Neuronal stem cell (in vitro differentiated cells): Measurements from ENCODE around the gene RUNX1.

Experiments
- DNase-seq: peaks from one replicate; pipeline ENCODE4 v3.0.0-alpha.2; 2013; ENCODE audit warnings: low spot score
- H2AFZ ChIP-seq: one replicate; pipeline ENCODE4 v1.6.1; 2013; ENCODE audit warnings: mild to moderate bottlenecking, low read length, inconsistent platforms
- H2AK5ac ChIP-seq: 2 replicates; pipeline ENCODE4 v1.6.1; 2013; ENCODE audit warnings: low read depth, mild to moderate bottlenecking, inconsistent platforms, low read length, moderate library complexity, mixed read lengths
- H2BK120ac ChIP-seq: 2 replicates; pipeline ENCODE4 v1.6.1; 2013; ENCODE audit warnings: low read depth, mild to moderate bottlenecking, inconsistent platforms, low read length, moderate library complexity, mixed read lengths
- H2BK12ac ChIP-seq: one replicate; pipeline ENCODE4 v1.6.1; 2013; ENCODE audit warnings: low read length, inconsistent platforms
- H2BK15ac ChIP-seq: 2 replicates; pipeline ENCODE4 v1.6.1; 2013; ENCODE audit warnings: mild to moderate bottlenecking, low read length, inconsistent platforms, mixed read lengths
- H2BK5ac ChIP-seq: one replicate; pipeline ENCODE4 v1.6.1; 2013; ENCODE audit warnings: inconsistent platforms, mild to moderate bottlenecking, low read length, moderate library complexity
- H3K14ac ChIP-seq: one replicate; pipeline ENCODE4 v1.6.1; 2013; ENCODE audit warnings: low read length, inconsistent platforms
- H3K18ac ChIP-seq: 2 replicates; pipeline ENCODE4 v1.6.1; 2013; ENCODE audit warnings: low read length, inconsistent platforms
- H3K23ac ChIP-seq: 2 replicates; pipeline ENCODE4 v1.6.1; 2013; ENCODE audit warnings: low read depth, mild to moderate bottlenecking, mixed read lengths, low read length, inconsistent platforms; ENCODE audit not compliant: poor library complexity
- H3K27ac ChIP-seq: replicated peaks from 3 replicates; pipeline ENCODE4 v1.5.1; 2013; ENCODE audit warnings: low read length, inconsistent platforms
- H3K27me3 ChIP-seq, 3 experiments: 2 replicates each; pipeline ENCODE4 v1.6.1; 2013; ENCODE audit warnings: low read length in 3 of 3, mild to moderate bottlenecking in 2 of 3, inconsistent platforms in 1 of 3, low read depth in 1 of 3, mixed read lengths in 1 of 3, moderate library complexity in 1 of 3; ENCODE audit not compliant: control insufficient read depth in 3 of 3, insufficient read depth in 3 of 3
- H3K36me3 ChIP-seq, 2 donors: replicated peaks in 1 of 2; 2 replicates each; pipeline ENCODE4 v1.6.1; 2013; ENCODE audit warnings: low read length in 2 of 2; ENCODE audit not compliant: control insufficient read depth in 2 of 2, insufficient read depth in 2 of 2
- H3K4ac ChIP-seq: 2 replicates; pipeline ENCODE4 v1.6.1; 2013; ENCODE audit warnings: inconsistent platforms, mild to moderate bottlenecking, low read length, moderate library complexity
- H3K4me1 ChIP-seq, 2 donors: 1 replicate in 1 of 2; 2 replicates in 1 of 2; pipeline ENCODE4 v1.6.1; 2013; ENCODE audit warnings: low read length in 2 of 2, low read depth in 1 of 2; ENCODE audit not compliant: control insufficient read depth in 2 of 2, insufficient read depth in 1 of 2
- H3K4me2 ChIP-seq: one replicate; pipeline ENCODE4 v1.6.1; 2013; ENCODE audit warnings: mild to moderate bottlenecking, low read length, inconsistent platforms; ENCODE audit not compliant: insufficient read depth, poor library complexity, severe bottlenecking
- H3K4me3 ChIP-seq, 2 donors: 2 replicates each; pipeline ENCODE4 v1.5.1; 2013; ENCODE audit warnings: low read length in 2 of 2, mild to moderate bottlenecking in 2 of 2, inconsistent platforms in 1 of 2, moderate library complexity in 1 of 2
- H3K79me1 ChIP-seq: one replicate; pipeline ENCODE4 v1.6.1; 2013; ENCODE audit warnings: low read depth, mild to moderate bottlenecking, inconsistent platforms, low read length, moderate library complexity
- H3K9ac ChIP-seq: one replicate; pipeline ENCODE4 v1.6.1; 2013; ENCODE audit warnings: mild to moderate bottlenecking, low read depth, low read length, inconsistent platforms; ENCODE audit not compliant: poor library complexity
- H3K9me3 ChIP-seq, 2 donors: replicated peaks in 1 of 2; 2 replicates each; pipeline versions ENCODE3 to v1.6.1; 2013; ENCODE audit warnings: low read length in 2 of 2, mild to moderate bottlenecking in 2 of 2, inconsistent platforms in 1 of 2, low read depth in 1 of 2, mixed read lengths in 1 of 2, moderate library complexity in 1 of 2; ENCODE audit not compliant: control insufficient read depth in 2 of 2, insufficient read depth in 1 of 2
- H4K8ac ChIP-seq: one replicate; pipeline ENCODE4 v1.6.1; 2013; ENCODE audit warnings: low read depth, mild to moderate bottlenecking, inconsistent platforms, low read length, moderate library complexity
- H4K91ac ChIP-seq: one replicate; pipeline ENCODE4 v1.6.1; 2013; ENCODE audit warnings: low read length, low read depth, mild to moderate bottlenecking, inconsistent platforms; ENCODE audit not compliant: poor library complexity
- WGBS, 2 donors: extraction: QIAGEN DNeasy Blood & Tissue Kit; methylation state at CpG; one replicate each; pipeline ENCODE4 v1.1.7; 2013; ENCODE audit warnings: missing lambda C conversion rate in 2 of 2, mixed read lengths in 1 of 2; ENCODE audit not compliant: insufficient read length in 2 of 2, insufficient replicate concordance in 1 of 2; ENCODE audit errors: extremely low coverage in 2 of 2; 5-methylcytosine and 5-hydroxymethylcytosine counted together

Gene RUNX1

DNA sequence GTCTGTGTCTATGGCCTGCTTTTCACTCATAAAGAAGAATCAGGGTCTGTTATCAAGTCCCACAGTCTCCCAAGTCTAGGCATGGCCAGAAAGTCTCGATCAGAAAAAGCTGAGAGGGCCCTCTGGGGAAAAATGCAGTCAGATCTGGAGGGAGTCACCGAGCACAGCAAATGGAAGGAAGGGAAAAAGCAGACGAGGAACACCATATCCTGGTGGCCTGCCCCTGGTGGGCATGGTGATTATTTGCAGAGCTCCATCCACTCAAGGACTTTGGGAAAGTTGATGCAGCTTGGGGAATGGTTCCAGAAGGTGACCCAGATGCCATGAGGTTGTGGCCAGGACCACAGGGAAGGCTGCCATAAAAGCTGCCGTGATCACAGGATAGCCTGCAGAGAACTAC is 191.2 kb downstream of the RUNX1 start:
- WGBS, 2 donors, result no CpG with 5 or more reads among the region's 4 CpGs
- H3K14ac ChIP-seq, result no peak overlapping the region
- H2BK120ac ChIP-seq, result no peak overlapping the region
- no peak overlapping the region for H3K4ac ChIP-seq
- no peak overlapping the region for H2AK5ac ChIP-seq
- H4K91ac ChIP-seq, result no peak overlapping the region
- H3K27me3 ChIP-seq, result peaks cover 0 to 3% (median 1%) of the 10 kb centered on the region in 3 experiments
- no peaks in the 10 kb centered on the region for H3K79me1 ChIP-seq
- H3K4me3 ChIP-seq, result no peak overlapping the region
- H3K4me2 ChIP-seq, result no peak overlapping the region
- no peak overlapping the region for H2BK12ac ChIP-seq
- no peaks in the 10 kb centered on the region for H3K36me3 ChIP-seq
- H4K8ac ChIP-seq, result no peak overlapping the region
- H3K18ac ChIP-seq, result no peak overlapping the region
- no peak for DNase-seq
- no peak overlapping the region for H3K27ac ChIP-seq
- H3K9ac ChIP-seq, result no peak overlapping the region
- H3K4me1 ChIP-seq, result no peaks in the 10 kb centered on the region
- no peaks in the 10 kb centered on the region for H3K9me3 ChIP-seq
- no peak overlapping the region for H2AFZ ChIP-seq
- H2BK15ac ChIP-seq, result no peak overlapping the region
- no peak overlapping the region for H3K23ac ChIP-seq
- H2BK5ac ChIP-seq, result no peak overlapping the region

DNA sequence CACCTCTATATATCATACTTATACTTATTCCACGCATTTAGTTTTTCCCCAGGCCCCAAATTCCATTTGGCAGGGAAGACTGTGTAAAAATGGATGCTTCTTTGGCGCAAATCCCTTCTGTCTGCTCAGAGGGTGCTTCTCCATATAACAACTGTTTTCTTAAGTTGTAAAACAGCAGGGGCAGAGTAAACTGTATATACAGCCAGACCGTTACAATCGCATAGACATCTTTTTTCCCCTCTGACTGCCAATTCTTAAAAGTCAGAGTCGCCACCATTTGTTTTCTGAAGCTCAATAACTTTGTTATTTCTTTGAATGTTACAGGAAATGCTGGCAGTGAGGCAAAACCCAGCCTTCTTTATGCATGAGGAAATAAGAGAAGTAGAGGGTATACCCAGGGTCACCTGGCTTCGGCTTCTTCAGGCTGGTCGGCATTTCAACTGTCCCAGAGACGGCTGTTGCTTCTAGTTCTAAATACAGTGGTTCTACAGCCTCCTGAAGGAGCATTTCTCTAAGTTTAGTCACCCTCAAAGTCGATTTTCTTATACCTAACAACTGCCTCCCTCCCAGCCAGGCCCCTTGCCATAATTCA is 191.9 kb downstream of the RUNX1 start:
- H2BK120ac ChIP-seq, result no peak overlapping the region
- no peaks in the 10 kb centered on the region for H3K9me3 ChIP-seq
- H4K91ac ChIP-seq, result no peak overlapping the region
- no peaks in the 10 kb centered on the region for H3K36me3 ChIP-seq
- no peak overlapping the region for H3K18ac ChIP-seq
- H3K27ac ChIP-seq, result no peak overlapping the region
- H3K9ac ChIP-seq, result no peak overlapping the region
- H2BK5ac ChIP-seq, result no peak overlapping the region
- H3K14ac ChIP-seq, result no peak overlapping the region
- H3K4me3 ChIP-seq, result no peak overlapping the region
- no peak overlapping the region for H2AK5ac ChIP-seq
- H3K23ac ChIP-seq, result no peak overlapping the region
- H2AFZ ChIP-seq, result no peak overlapping the region
- no peak for DNase-seq
- H3K79me1 ChIP-seq, result no peaks in the 10 kb centered on the region
- no peak overlapping the region for H3K4ac ChIP-seq
- H2BK12ac ChIP-seq, result no peak overlapping the region
- no peak overlapping the region for H4K8ac ChIP-seq
- WGBS, 2 donors, result no CpG with 5 or more reads among the region's 9 CpGs
- peaks cover 0 to 3% (median 1%) of the 10 kb centered on the region in 3 experiments for H3K27me3 ChIP-seq
- H3K4me2 ChIP-seq, result no peak overlapping the region
- no peaks in the 10 kb centered on the region for H3K4me1 ChIP-seq
- no peak overlapping the region for H2BK15ac ChIP-seq

DNA sequence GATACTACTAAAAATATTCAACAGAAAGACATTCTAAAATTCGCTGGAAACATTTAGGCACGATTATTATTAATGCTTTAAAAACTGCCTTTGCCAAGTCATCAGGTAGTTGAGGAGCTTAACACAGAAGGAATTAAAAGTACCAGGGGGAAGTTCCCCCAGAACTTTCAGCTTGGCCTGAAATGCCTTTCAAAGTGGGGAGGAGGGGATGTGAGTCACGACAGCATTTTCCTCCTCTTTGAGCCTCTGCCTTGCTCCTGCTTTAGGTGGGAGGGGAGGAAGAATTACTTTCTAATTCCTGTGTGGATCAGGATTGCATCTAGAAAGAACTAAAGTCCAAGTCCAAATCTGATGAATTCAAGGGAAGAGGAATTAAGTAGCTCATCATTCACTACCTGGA is 196.7 kb downstream of the RUNX1 start:
- Histone ChIP-seq H3K4ac (no peak overlapping the region), H3K18ac (no peak overlapping the region), H3K9ac (no peak overlapping the region), H3K27me3 (no peaks in the 10 kb centered on the region), H3K23ac (no peak overlapping the region), H2AFZ (no peak overlapping the region), H3K4me3 (no peak overlapping the region), H2BK5ac (no peak overlapping the region), H4K8ac (no peak overlapping the region), H3K4me2 (no peak overlapping the region), H2BK12ac (no peak overlapping the region), H3K79me1 (no peaks in the 10 kb centered on the region), H3K4me1 (no peaks in the 10 kb centered on the region), H2BK15ac (no peak overlapping the region), H3K36me3 (no peaks in the 10 kb centered on the region), H3K14ac (no peak overlapping the region), H4K91ac (no peak overlapping the region), H2BK120ac (no peak overlapping the region), H2AK5ac (no peak overlapping the region), H3K9me3 (no peaks in the 10 kb centered on the region), H3K27ac (no peak overlapping the region)
- DNase-seq, result no peak
- no CpG with 5 or more reads among the region's 3 CpGs for WGBS, 2 donors

DNA sequence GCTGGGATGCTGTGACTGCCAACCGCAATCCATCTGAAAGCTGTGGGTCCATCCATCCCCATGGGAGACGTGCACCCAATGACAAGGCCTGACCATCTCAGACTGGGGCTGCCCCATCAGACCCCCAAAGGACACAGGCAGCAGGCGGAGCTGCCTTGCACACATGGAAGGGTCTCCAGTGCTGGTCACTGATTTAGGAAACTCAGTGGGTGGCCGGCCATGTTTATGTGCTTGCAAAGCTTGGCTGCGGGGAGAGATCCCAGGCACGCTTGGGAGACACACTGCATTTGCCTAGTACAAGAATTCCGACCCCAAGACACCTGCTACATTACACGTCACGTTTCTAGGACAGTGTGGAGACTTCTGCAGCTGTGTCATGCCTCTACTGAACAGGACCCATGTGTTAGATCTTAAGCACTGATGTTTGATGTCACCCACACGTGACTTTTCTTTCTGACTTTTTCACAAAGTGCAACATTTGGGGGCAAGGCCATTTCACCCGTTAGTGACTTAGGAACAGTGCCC is 198.9 kb downstream of the RUNX1 start:
- Histone ChIP-seq H3K9me3 (no peaks in the 10 kb centered on the region), H3K4ac (peak overlapping the region; percentile 38), H3K4me1 (peaks cover 0 to 9% of the 10 kb centered on the region in 2 donors), H4K91ac (no peak overlapping the region), H3K27ac (no peak overlapping the region), H3K18ac (peak overlapping the region; percentile 40), H3K36me3 (no peaks in the 10 kb centered on the region), H2AK5ac (peak overlapping the region; percentile 30), H2AFZ (no peak overlapping the region), H3K9ac (no peak overlapping the region), H4K8ac (no peak overlapping the region), H2BK15ac (no peak overlapping the region), H3K4me3 (no peak overlapping the region), H2BK12ac (no peak overlapping the region), H2BK120ac (no peak overlapping the region), H3K27me3 (no peaks in the 10 kb centered on the region), H3K4me2 (no peak overlapping the region), H3K23ac (no peak overlapping the region), H3K79me1 (no peaks in the 10 kb centered on the region), H2BK5ac (no peak overlapping the region), H3K14ac (no peak overlapping the region)
- no peak for DNase-seq
- WGBS, 2 donors, result no CpG with 5 or more reads among the region's 11 CpGs
